ENCODE results near the gene TERT. TPM values are rescaled to one million over a fixed set of nuclear protein-coding genes. Genes with fewer than 3 reads are reported as not detected.

Gene TERT
- total and polyA plus RNA-seq, 4 experiments from 2014 or later: 0.12 to 0.13 TPM; not detected in 2

GRCh38 chr5:1322036-1322900 is 27.4 kb upstream of the TERT start:
- H3K27ac ChIP-seq (ENCODE audit: low read depth, low read length): no peak overlapping the region
- H3K4me3 Mint-ChIP-seq: no peak overlapping the region
- H3K36me3 ChIP-seq (ENCODE audit: insufficient read depth, low read length): peaks cover 59% of the 10 kb centered on the region
- H3K27me3 ChIP-seq (ENCODE audit: insufficient read depth, low read length): no peaks in the 10 kb centered on the region
- no peak overlapping the region for H3K4me3 ChIP-seq (ENCODE audit: low read length in 2 of 2)
- H3K9me3 ChIP-seq (ENCODE audit: control insufficient read depth in 1 of 2, low read length in 2 of 2): no peaks in the 10 kb centered on the region
- peaks cover 27 to 73% of the 10 kb centered on the region in 2 donors for H3K36me3 Mint-ChIP-seq
- CTCF ChIA-PET (ENCODE audit: partially characterized antibody): no interaction called here
- peaks cover 2 to 6% (median 5%) of the 10 kb centered on the region in 4 donors for H3K4me1 Mint-ChIP-seq
- intact Hi-C loops (cut with micrococcal nuclease): no loop called here
- peak in 1 of 5 donors; percentile 31 for DNase-seq
- H3K27ac Mint-ChIP-seq: no peak overlapping the region
- no peaks in the 10 kb centered on the region for H3K9me3 Mint-ChIP-seq
- H3K4me1 ChIP-seq (ENCODE audit: insufficient read depth, low read length): peaks cover 6% of the 10 kb centered on the region
- POLR2A ChIA-PET (ENCODE audit: partially characterized antibody): interaction anchor here (1.2 kb wide), 1 partner anchor 69 kb away, joined by 3 read pairs; no protein-coding TSS in a partner anchor
- H3K27me3 Mint-ChIP-seq: no peaks in the 10 kb centered on the region

- Mint-ChIP-seq H3K9me3 (no peaks in the 10 kb centered on the region), H3K27me3 (no peaks in the 10 kb centered on the region), H3K4me1 (peaks cover 7 to 12% (median 11%) of the 10 kb centered on the region in 4 donors), H3K36me3 (peaks cover 21 to 75% of the 10 kb centered on the region in 2 donors), H3K27ac (peak overlapping the region in 2 of 7 donors; percentile 27 to 63), H3K4me3 (no peak overlapping the region)
- Histone ChIP-seq H3K4me1 (ENCODE audit: insufficient read depth, low read length) (peaks cover 13% of the 10 kb centered on the region), H3K27me3 (ENCODE audit: insufficient read depth, low read length) (no peaks in the 10 kb centered on the region), H3K9me3 (ENCODE audit: control insufficient read depth in 1 of 2, low read length in 2 of 2) (no peaks in the 10 kb centered on the region), H3K27ac (ENCODE audit: low read depth, low read length) (no peak overlapping the region), H3K36me3 (ENCODE audit: insufficient read depth, low read length) (peaks cover 59% of the 10 kb centered on the region), H3K4me3 (ENCODE audit: low read length in 2 of 2) (no peak overlapping the region)
- ChIA-PET CTCF (ENCODE audit: partially characterized antibody) (interaction anchor here (0.7 kb wide), 1 partner anchor 14 kb away, joined by 4 read pairs; no protein-coding TSS in a partner anchor), POLR2A (ENCODE audit: partially characterized antibody) (interaction anchor here (0.9 to 1.2 kb wide), 2 partner anchors 65 to 68 kb away, joined by 3 to 4 read pairs; no protein-coding TSS in a partner anchor)
- intact Hi-C loops (cut with micrococcal nuclease): no loop called here
- DNase-seq: peak in 1 of 5 donors; percentile 11
Observed at GRCh38 chr5:1321576-1321975, 26.7 kb upstream of the TERT start.

DNA sequence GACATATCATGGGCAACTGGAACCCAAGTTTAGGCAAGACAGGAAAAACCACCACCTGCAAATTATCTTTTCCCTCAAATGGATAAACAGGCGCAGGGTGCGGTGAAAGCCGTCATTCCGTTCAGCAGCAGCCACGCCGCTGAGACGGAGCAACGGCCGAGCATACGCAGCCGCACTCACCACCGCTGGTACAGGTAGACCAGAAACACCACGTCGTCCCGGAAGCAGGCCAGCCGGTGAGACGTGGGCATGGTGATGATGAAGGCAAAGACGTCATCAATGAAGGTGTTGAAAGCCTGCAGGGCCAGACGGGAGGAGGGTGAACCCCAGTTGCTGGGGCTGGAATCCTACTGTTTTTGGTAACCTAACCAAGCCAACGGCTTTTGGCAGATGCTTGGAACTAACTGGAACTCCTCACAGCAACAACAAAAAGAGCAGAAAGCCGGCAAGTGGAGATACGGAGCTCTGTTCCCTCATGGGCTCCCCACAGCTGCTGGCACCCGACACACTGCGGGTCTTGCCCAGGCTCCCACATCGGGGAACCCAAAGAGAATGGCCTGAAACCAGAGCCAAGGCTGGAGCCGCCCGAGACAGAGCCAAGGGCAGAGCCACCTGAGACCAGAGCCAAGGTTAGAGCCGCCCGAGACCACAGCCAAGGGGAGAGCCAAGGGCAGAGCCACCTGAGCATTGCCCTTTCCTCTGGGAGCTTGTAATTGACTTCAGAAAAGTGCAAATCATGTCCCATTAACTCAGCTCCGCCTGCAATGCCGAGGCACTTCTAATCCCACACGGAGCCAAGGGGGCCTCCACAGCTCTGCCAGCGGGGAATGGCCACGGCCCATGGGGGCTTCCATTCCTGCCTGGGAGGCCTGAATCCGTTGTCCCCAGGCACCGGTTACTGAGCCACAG is 25.8 kb upstream of the TERT start:
- Mint-ChIP-seq H3K4me3 (no peak overlapping the region), H3K36me3 (peaks cover 15 to 73% of the 10 kb centered on the region in 2 donors), H3K27me3 (no peaks in the 10 kb centered on the region), H3K27ac (no peak overlapping the region), H3K9me3 (no peaks in the 10 kb centered on the region), H3K4me1 (peaks cover 13 to 21% (median 18%) of the 10 kb centered on the region in 4 donors)
- peaks cover 55% of the 10 kb centered on the region for H3K36me3 ChIP-seq (ENCODE audit: insufficient read depth, low read length)
- no peaks in the 10 kb centered on the region for H3K27me3 ChIP-seq (ENCODE audit: insufficient read depth, low read length)
- no peak overlapping the region for H3K27ac ChIP-seq (ENCODE audit: low read depth, low read length)
- intact Hi-C loops (cut with micrococcal nuclease): no loop called here
- ChIA-PET POLR2A (ENCODE audit: partially characterized antibody) (interaction anchor here (0.9 to 1.2 kb wide), 2 partner anchors 66 to 67 kb away, joined by 3 to 4 read pairs; no protein-coding TSS in a partner anchor), CTCF (ENCODE audit: partially characterized antibody) (interaction anchor here (0.7 kb wide), 1 partner anchor 15 kb away, joined by 4 read pairs; no protein-coding TSS in a partner anchor)
- H3K4me3 ChIP-seq (ENCODE audit: low read length in 2 of 2): no peak overlapping the region
- DNase-seq: peak in 1 of 5 donors; percentile 28
- peaks cover 22% of the 10 kb centered on the region for H3K4me1 ChIP-seq (ENCODE audit: insufficient read depth, low read length)
- H3K9me3 ChIP-seq (ENCODE audit: control insufficient read depth in 1 of 2, low read length in 2 of 2): no peaks in the 10 kb centered on the region

DNA sequence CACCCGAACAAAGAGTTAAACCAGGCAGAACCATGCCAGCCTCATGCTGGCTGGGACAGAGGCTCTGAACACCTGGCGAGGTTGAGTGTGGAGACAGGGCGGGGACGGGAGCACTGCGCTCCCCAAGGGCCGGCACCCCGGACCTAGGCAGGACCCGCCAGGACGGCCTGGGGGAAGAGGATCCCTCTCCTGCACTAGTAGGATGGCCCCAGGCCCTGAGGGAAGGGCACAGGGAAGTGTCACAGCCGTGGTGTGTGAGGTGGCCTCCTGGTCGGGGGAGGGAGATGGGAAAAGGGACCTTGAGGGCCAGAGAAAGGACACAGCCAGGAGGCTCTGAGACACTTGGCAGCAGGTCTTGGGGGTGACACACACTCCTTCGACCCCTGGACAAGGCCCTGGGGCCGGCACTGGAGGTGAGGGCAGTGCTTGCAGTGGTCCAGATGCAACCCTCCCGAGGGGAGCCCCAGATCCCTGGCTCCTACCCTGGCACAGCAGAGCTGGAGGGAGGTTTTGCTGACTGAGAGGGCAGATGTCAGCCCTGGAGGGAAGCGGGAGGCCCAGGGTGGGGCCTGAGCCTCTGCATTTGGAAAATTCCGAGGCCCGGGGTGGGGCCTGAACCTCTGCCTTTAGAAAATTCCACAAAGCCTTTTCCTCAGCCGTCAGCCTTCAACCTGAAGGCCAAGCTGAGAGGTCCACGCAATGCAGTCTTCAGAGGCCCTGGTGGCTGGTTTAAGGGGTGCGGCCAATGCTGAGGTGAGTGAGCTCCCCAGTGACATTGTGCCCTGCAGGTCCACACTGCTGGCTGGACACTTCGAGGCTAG is 24.8 kb upstream of the TERT start:
- H3K27me3 ChIP-seq (ENCODE audit: insufficient read depth, low read length): no peaks in the 10 kb centered on the region
- peaks cover 46% of the 10 kb centered on the region for H3K36me3 ChIP-seq (ENCODE audit: insufficient read depth, low read length)
- ChIA-PET CTCF (ENCODE audit: partially characterized antibody) (no interaction called here), POLR2A (ENCODE audit: partially characterized antibody) (no interaction called here)
- intact Hi-C loops (cut with micrococcal nuclease): no loop called here
- no peaks in the 10 kb centered on the region for H3K9me3 ChIP-seq (ENCODE audit: control insufficient read depth in 1 of 2, low read length in 2 of 2)
- Mint-ChIP-seq H3K27me3 (no peaks in the 10 kb centered on the region), H3K4me3 (no peak overlapping the region), H3K27ac (no peak overlapping the region), H3K9me3 (no peaks in the 10 kb centered on the region), H3K4me1 (peaks cover 22 to 31% (median 28%) of the 10 kb centered on the region in 4 donors), H3K36me3 (peaks cover 15 to 70% of the 10 kb centered on the region in 2 donors)
- no peak overlapping the region for H3K4me3 ChIP-seq (ENCODE audit: low read length in 2 of 2)
- DNase-seq: peak in 1 of 5 donors; percentile 19
- H3K4me1 ChIP-seq (ENCODE audit: insufficient read depth, low read length): peaks cover 33% of the 10 kb centered on the region
- H3K27ac ChIP-seq (ENCODE audit: low read depth, low read length): no peak overlapping the region

- ChIA-PET CTCF (ENCODE audit: partially characterized antibody) (no interaction called here), POLR2A (ENCODE audit: partially characterized antibody) (no interaction called here)
- Mint-ChIP-seq H3K4me1 (peaks cover 26 to 40% (median 36%) of the 10 kb centered on the region in 4 donors), H3K9me3 (no peaks in the 10 kb centered on the region), H3K4me3 (no peak overlapping the region), H3K27ac (peak overlapping the region in 1 of 7 donors; percentile 84), H3K36me3 (peaks cover 15 to 61% of the 10 kb centered on the region in 2 donors), H3K27me3 (no peaks in the 10 kb centered on the region)
- peak in 1 of 5 donors; percentile 16 for DNase-seq
- intact Hi-C loops (cut with micrococcal nuclease): no loop called here
- no peaks in the 10 kb centered on the region for H3K9me3 ChIP-seq (ENCODE audit: control insufficient read depth in 1 of 2, low read length in 2 of 2)
- no peak overlapping the region for H3K27ac ChIP-seq (ENCODE audit: low read depth, low read length)
- H3K27me3 ChIP-seq (ENCODE audit: insufficient read depth, low read length): no peaks in the 10 kb centered on the region
- H3K36me3 ChIP-seq (ENCODE audit: insufficient read depth, low read length): peaks cover 37% of the 10 kb centered on the region
- no peak overlapping the region for H3K4me3 ChIP-seq (ENCODE audit: low read length in 2 of 2)
- H3K4me1 ChIP-seq (ENCODE audit: insufficient read depth, low read length): peaks cover 42% of the 10 kb centered on the region
Observed at GRCh38 chr5:1318659-1319251, 23.9 kb upstream of the TERT start.

DNA sequence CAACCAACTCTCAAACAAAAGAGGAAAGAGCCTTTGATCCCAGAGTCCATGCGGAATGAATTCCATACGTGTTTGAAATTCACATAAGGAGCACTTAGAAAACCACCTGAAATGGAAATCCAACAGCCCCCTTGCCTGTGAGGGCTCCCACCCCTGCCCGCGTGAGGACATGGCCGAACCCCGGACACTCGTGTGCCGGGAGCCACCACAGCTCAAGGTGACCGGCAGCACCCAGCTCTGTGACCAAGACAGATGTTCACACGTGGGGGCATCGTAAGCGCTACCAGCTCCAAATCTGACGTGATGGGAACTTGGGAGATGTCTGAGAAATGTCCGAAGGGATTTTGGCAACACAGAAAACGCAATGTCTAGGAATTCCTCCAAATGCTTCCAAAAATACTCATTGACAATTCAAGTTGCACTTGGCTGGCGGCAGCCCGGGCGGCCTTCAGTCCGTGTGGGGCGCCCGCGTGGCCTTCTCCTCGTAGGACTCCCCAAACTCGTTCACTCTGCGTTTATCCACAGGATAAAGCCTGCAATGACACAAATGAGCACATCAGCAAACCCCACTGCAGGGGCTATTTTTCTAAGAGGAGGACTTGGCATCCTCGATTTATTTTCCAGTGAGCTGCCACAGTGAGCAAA is 23.2 kb upstream of the TERT start:
- peak in 1 of 5 donors; percentile 24 for DNase-seq
- Mint-ChIP-seq H3K27me3 (no peaks in the 10 kb centered on the region), H3K36me3 (peaks cover 15 to 58% of the 10 kb centered on the region in 2 donors), H3K4me3 (no peak overlapping the region), H3K9me3 (no peaks in the 10 kb centered on the region), H3K4me1 (peaks cover 32 to 47% (median 43%) of the 10 kb centered on the region in 4 donors), H3K27ac (peak overlapping the region in 3 of 7 donors; percentile 22 to 97 (median 92))
- no peak overlapping the region for H3K27ac ChIP-seq (ENCODE audit: low read depth, low read length)
- H3K36me3 ChIP-seq (ENCODE audit: insufficient read depth, low read length): peaks cover 32% of the 10 kb centered on the region
- CTCF ChIA-PET (ENCODE audit: partially characterized antibody): no interaction called here
- peaks cover 49% of the 10 kb centered on the region for H3K4me1 ChIP-seq (ENCODE audit: insufficient read depth, low read length)
- H3K9me3 ChIP-seq (ENCODE audit: control insufficient read depth in 1 of 2, low read length in 2 of 2): no peaks in the 10 kb centered on the region
- intact Hi-C loops (cut with micrococcal nuclease): no loop called here
- no peak overlapping the region for H3K4me3 ChIP-seq (ENCODE audit: low read length in 2 of 2)
- H3K27me3 ChIP-seq (ENCODE audit: insufficient read depth, low read length): no peaks in the 10 kb centered on the region
- POLR2A ChIA-PET (ENCODE audit: partially characterized antibody): interaction anchor here (1.0 to 1.3 kb wide), 4 partner anchors 12 to 316 kb away, joined by 3 to 7 read pairs (median 4); partner anchors contain the start of gene CLPTM1L
